ENCODE measurements around the gene RAP1GAP2.
"Not testable (repeated sequence)": the region's sequence is repeated elsewhere in the genome, so short reads cannot be mapped to it uniquely, and the experiment has no call there.

RAP1GAP2 gene

GRCh38 chr17:2815781-2816185 lies 19.5 kb downstream of the RAP1GAP2 start:
- no peak for DNase-seq

DNA sequence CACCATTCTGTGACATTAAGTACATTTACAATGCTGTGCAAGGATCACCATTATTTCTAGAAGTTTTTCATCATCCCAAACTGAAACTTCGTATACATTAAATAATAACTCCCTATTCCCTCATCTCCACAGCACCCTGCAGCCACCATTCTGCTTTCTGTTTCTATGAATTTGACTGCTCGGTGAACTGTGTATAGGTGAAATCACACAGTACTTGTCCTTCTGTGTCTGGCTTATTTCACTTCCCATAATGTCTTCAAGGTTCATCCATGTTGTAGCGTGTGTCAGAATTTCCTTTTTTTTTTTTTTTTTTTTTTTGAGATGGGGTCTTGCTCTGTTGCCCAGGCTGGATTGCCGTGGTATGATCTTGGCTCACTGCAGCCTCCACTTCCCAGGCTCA lies 20.4 kb downstream of the RAP1GAP2 start:
- no peak for DNase-seq

- not testable (repeated sequence) for DNase-seq
These were observed 23.1 kb downstream of the RAP1GAP2 start for GRCh38 chr17:2819294-2819693.

DNA sequence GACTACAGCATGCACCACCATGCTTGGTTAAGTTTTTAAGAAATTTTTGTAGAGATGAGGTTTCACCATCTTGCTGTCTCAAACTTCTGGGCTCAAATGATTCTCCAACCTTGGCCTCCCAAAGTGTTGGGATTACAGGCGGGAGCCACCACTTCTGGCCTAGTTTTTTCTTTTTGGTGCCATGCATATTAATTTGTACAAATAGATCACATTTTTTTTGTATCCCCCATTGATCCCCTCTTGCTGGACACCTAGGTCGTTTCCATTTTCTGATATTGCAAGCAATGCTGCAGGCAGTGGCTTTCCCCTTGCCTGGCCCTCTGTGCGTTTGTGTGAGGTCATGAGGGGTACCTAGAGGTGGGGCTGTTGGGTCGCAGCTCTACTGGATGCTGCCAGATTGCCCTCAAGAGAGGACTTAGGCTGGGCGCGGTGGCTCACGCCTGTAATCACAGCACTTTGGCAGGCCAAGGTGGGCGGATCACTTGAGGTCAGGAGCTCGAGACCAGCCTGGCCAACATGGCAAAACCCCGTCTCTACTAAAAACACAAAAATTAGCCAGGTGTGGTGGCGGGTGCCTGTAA lies 23.8 kb downstream of the RAP1GAP2 start:
- no peak for DNase-seq

- no peak for DNase-seq
These were observed 25.6 kb downstream of the RAP1GAP2 start for GRCh38 chr17:2821868-2822267.

- DNase-seq = no peak
These were observed 26.1 kb downstream of the RAP1GAP2 start for GRCh38 chr17:2822358-2822757.

GRCh38 chr17:2825253-2825970 lies 29.2 kb downstream of the RAP1GAP2 start:
- no peak for DNase-seq

DNA sequence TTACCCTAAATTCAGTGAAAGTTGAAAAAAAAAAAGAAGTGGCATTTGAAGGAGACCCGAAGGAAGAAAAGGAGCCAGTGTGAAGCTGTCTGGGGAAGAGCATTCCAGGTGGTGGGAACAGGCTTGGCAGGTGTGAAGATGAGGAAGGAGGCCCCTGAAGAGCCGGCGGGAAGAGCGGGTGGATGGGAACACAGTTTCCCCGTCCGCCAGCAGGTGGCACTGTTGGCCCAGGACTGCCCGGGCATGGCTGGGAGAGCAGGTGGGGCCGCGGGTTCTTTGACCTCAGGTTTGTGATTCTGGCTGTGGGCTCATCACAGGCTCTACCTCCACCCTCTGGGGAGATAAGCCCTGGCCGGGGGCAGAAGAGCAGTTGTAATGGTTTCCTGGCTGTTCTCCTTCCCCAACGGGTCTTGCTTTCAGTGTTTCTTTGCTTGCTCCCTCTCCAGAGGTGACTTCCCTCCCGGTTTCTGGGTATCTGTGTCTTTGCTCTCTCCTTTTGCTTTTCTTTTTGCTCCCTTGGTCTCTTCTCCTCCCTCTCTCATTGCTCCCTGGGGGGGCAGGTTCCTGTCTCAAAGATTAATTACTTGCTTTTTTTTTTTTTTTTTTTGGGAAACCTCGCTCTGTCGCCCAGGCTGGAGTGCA lies 32.3 kb downstream of the RAP1GAP2 start:
- peak; percentile 53 for DNase-seq

- no peak for DNase-seq
These were observed 34.4 kb downstream of the RAP1GAP2 start for GRCh38 chr17:2830678-2831077.

DNA sequence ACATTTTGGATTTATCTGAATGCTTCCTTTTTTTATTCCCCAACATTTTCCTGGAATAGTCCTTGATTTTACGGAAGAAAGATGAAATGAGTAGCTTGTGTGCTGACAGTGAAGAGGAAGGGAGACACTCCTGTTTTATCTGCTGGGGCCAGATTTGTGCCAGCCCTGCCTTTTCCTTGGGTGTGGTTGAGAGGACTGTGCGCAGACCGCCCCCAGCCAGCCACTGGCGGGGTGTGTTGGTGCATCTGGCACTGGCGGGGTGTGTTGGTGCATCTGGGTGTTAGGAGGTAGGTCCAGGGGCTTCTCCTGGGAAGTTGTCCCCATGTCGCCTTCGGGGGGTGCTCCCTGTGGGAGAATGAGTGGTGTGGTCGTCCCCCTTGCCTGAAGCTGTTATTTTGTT lies 39.5 kb downstream of the RAP1GAP2 start:
- no peak for DNase-seq

DNA sequence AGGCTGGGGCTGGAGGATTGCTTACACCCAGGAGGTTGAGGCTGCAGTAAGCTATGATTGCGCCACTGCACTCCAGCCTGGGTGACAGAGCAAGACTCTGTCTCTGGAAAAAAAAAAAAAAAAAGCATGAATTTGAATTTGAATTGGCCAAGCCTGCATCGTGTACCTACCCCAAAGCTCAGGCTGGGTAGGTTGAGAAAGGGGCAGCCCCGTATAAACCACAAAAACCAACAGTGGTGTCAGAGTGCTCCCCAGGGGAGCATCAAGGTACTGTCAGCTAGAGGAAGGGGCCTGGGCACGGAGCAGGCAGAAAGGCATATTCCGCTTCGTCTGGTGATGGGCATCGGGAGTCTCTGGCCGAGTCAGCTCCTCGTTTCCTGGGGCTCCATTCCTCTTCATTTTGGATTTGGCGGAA lies 40.9 kb downstream of the RAP1GAP2 start:
- no peak for DNase-seq

GRCh38 chr17:2841606-2842005 lies 45.4 kb downstream of the RAP1GAP2 start:
- no peak for DNase-seq

DNA sequence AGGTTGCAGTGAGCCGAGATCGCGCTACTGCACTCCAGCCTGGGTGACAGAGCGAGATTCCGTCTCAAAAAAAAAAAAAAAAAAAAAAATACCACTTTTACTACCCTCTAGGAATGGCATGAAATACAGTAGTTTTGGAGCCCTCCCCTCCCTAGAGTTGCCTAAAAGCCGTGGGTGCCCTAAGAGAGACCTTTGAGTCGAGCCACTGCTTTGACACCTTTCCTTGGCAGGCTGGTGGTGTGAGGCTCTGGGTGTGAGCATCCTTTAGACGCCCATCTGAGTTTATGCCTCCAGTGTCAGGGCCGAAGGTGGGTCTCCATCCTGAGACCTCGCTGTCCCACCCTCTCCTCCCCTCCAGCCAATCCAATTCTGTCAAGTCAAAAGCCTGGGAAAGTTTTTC lies 46.2 kb downstream of the RAP1GAP2 start:
- no peak for DNase-seq

DNA sequence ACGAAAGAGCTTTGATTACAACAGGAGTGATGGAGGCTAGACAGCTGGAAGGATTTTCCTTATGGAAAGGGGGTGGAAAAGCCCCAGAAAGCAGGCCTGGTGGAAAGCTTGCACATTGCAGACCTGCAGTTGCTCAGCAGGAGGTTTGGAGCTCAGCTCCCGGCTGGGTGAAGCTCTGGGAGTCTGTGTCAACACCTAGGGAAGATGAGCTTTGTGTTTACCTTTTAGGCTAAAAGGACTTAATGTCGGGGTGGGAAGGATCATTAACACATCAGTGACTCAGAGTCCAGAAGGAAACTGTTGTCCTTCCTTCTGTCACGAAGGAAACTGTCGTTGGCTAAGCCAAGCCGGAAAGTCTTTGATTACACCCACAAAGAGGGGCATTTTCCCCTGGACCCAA lies 48.2 kb downstream of the RAP1GAP2 start:
- DNase-seq = no peak

GRCh38 chr17:2847381-2848333 lies 51.4 kb downstream of the RAP1GAP2 start:
- no peak for DNase-seq

GRCh38 chr17:2849327-2849670 lies 53.1 kb downstream of the RAP1GAP2 start:
- no peak for DNase-seq

DNA sequence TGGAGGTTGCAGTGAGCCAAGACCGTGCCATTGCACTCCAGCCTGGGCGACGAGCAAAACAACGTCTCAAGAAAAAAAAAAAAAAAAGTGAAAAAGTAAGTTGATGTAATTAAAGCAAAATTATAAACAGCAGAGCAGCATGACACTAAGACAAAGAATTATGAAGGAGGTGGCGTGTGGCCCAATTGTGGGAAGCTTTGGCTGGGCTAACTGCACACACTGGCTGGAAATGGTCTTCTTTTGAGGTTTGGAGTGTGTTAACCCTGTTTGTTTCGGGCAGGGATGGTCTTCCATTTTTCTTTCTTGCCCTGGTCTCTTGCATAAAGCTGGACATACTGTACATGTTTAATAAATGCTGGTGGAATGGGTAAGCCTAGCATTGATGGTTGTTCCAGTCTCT lies 54.8 kb downstream of the RAP1GAP2 start:
- no peak for DNase-seq

DNA sequence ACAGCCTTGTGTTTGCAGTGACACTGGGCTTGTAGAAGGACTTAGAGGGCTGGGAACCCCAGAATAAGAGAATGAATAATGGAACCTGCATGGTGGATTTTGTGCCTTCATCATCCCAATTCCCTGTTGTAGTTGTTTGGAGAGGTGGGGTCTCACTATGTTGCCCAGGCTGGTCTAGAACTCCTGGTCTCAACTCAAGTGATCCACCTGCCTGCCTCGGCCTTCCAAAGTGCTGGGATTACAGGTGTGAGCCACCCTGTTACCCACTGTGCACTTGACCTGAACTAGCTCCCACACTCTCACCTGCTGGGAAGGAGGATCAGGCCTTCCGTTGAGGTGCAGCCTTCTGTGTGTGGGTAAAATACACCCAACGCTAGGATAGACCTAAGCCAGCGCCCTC lies 55.4 kb downstream of the RAP1GAP2 start:
- DNase-seq = no peak

GRCh38 chr17:2852221-2852620 lies 56.0 kb downstream of the RAP1GAP2 start:
- DNase-seq = no peak

GRCh38 chr17:2852729-2853282 lies 56.6 kb downstream of the RAP1GAP2 start:
- DNase-seq = no peak

DNA sequence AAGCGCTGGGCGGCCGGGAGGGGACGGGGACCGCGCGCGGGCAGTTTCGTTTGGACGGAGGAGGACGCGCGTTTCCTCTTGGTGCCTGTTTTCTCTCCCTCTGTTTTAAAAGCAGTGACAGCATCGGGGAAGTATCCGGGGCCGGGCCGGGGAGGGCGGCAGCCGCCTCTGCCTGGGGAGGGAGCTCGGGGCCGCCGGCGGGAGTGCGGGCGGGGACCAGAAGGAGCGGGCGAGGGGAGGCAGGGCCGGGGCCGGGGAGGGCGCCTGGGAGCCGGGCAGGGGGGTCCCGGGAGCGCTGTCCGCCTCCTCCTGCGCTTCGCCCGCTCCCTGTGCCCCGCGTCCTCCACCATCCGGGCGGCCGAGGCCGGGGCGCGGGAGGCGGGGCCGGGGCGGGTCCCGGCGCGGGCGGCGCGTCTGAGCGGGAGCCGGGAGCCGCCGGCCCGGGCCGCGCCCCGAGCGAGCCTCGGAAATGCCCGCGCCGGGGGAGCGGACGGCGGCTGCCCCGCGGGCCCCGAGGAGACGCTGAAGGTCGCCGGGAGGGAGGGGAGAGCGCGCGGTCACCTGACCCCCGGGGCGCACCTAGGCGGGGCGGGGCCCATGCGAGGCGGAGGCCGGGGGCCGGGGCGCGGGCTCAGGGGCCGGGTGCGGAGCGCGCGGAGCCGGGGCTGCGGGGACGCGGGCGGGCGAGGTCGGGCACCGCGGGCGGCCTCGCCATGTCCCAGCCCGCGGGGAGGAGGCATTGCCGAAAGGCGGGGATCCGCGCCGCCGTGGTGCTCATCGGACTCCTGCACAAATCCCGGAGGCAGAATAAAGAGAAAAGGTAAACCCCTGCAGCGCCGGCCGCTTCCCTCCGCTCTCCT lies 57.3 kb downstream of the RAP1GAP2 start:
- DNase-seq = peak; percentile 35

Data from NCI-H226 (cell line).